DND-41 (cell line): Measurements from ENCODE around the gene SPC24.

Experiments used
- ATAC-seq: fragments of 200-7000 bp; cut with Tn5 transposase; 3 replicates; pipeline ENCODE4 v1.9.1; 2021; ENCODE audit warnings: low read depth; ENCODE audit not compliant: insufficient read depth
- DNase-seq: peaks from one replicate; pipeline ENCODE4 v3.0.0-alpha.2; 2020
- H2AFZ ChIP-seq: 2 replicates; pipeline ENCODE4 v1.6.0; 2012; ENCODE audit warnings: low read depth, low read length
- H3K27ac ChIP-seq: 2 replicates; pipeline ENCODE4 v1.5.1; 2012; ENCODE audit warnings: low read length, inconsistent platforms
- H3K27me3 ChIP-seq: fragments of 200-600 bp; sonication (generic); 2 replicates; pipeline ENCODE4 v1.6.0; 2012; ENCODE audit warnings: low read length, mild to moderate bottlenecking, inconsistent platforms; ENCODE audit not compliant: insufficient read depth, poor library complexity
- H3K36me3 ChIP-seq: 2 replicates; pipeline ENCODE4 v1.5.1; 2012; ENCODE audit warnings: low read length, inconsistent platforms; ENCODE audit not compliant: insufficient read depth
- H3K4me1 ChIP-seq: 2 replicates; pipeline ENCODE4 v1.5.1; 2012; ENCODE audit warnings: mild to moderate bottlenecking, low read length; ENCODE audit not compliant: insufficient read depth
- H3K4me2 ChIP-seq: 2 replicates; pipeline ENCODE4 v1.6.0; 2012; ENCODE audit warnings: mild to moderate bottlenecking, moderate library complexity, low read length, inconsistent platforms; ENCODE audit not compliant: insufficient read depth
- H3K4me3 ChIP-seq, 2 experiments: fragments of 200-600 bp in 1 of 2; shearing (Covaris generic) in 1 of 2; 2 replicates each; pipeline ENCODE4 v1.5.1; 2012 to 2016; ENCODE audit warnings: inconsistent platforms in 2 of 2, low read length in 2 of 2, mild to moderate bottlenecking in 2 of 2, low read depth in 1 of 2, moderate library complexity in 1 of 2
- H3K79me2 ChIP-seq: 2 replicates; pipeline ENCODE4 v1.6.0; 2012; ENCODE audit warnings: low read length, inconsistent platforms; ENCODE audit not compliant: insufficient read depth
- H3K9ac ChIP-seq: 2 replicates; pipeline ENCODE4 v1.6.0; 2012; ENCODE audit warnings: low read depth, mild to moderate bottlenecking, inconsistent platforms, low read length, moderate library complexity
- H3K9me3 ChIP-seq: 2 replicates; pipeline ENCODE4 v1.5.1; 2012; ENCODE audit warnings: low read length, moderate library complexity, mild to moderate bottlenecking, inconsistent platforms; ENCODE audit not compliant: insufficient read depth, severe bottlenecking
- H4K20me1 ChIP-seq: 2 replicates; pipeline ENCODE4 v1.6.0; 2012; ENCODE audit warnings: low read length; ENCODE audit not compliant: insufficient read depth
- EZH2 ChIP-seq: IDR thresholded peaks from 3 replicates; pipeline ENCODE4 v1.6.1; 2012; ENCODE audit warnings: borderline replicate concordance, low read depth, mild to moderate bottlenecking, moderate library complexity, low read length, inconsistent platforms; ENCODE audit not compliant: severe bottlenecking
- TF ChIP-seq, protein P1 (sequence below): IDR thresholded peaks from 2 replicates; pipeline ENCODE4 v1.5.1; 2012; ENCODE audit warnings: borderline replicate concordance, low read length, moderate library complexity, mild to moderate bottlenecking; ENCODE audit not compliant: poor library complexity, severe bottlenecking; ENCODE audit errors: extremely low read depth

Gene SPC24

DNA sequence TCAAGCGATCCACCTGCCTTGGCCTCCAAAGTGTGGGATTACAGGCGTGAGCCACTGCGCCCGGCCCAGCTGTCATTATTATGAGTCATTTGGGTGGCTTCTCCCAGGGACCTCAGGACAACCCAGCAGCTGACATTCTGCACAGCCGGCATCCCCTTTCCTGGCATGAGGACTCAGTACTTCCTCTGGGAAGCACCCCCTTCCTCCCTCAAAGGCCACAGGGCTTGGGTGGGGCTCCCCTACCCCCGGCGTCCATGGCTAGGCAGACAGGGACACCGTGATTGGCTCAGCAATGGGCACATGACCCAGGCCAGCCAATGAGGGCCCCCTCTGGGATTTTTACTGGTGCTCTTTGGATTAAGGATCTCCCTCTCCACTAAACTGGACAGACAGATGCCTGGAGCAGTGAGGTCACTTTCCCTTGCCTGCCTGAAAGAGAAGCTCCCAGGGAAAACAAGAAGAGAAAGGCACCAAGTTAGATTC is 35.7 kb upstream of the SPC24 start:
- no peak for TF ChIP-seq EZH2
- TF ChIP-seq, protein P1, sequence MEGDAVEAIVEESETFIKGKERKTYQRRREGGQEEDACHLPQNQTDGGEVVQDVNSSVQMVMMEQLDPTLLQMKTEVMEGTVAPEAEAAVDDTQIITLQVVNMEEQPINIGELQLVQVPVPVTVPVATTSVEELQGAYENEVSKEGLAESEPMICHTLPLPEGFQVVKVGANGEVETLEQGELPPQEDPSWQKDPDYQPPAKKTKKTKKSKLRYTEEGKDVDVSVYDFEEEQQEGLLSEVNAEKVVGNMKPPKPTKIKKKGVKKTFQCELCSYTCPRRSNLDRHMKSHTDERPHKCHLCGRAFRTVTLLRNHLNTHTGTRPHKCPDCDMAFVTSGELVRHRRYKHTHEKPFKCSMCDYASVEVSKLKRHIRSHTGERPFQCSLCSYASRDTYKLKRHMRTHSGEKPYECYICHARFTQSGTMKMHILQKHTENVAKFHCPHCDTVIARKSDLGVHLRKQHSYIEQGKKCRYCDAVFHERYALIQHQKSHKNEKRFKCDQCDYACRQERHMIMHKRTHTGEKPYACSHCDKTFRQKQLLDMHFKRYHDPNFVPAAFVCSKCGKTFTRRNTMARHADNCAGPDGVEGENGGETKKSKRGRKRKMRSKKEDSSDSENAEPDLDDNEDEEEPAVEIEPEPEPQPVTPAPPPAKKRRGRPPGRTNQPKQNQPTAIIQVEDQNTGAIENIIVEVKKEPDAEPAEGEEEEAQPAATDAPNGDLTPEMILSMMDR, result no peak
- Histone ChIP-seq H3K27ac (no peak overlapping the region), H3K4me2 (no peak overlapping the region), H3K36me3 (no peaks in the 10 kb centered on the region), H3K9me3 (no peaks in the 10 kb centered on the region), H3K9ac (no peak overlapping the region), H3K4me3 (no peak overlapping the region), H4K20me1 (no peaks in the 10 kb centered on the region), H3K4me1 (peaks cover under 1% of the 10 kb centered on the region; the same call in 1 of the 2 replicates), H3K27me3 (no peaks in the 10 kb centered on the region), H3K79me2 (no peaks in the 10 kb centered on the region), H2AFZ (no peak overlapping the region)
- DNase-seq (no peak), ATAC-seq (no peak)

DNA sequence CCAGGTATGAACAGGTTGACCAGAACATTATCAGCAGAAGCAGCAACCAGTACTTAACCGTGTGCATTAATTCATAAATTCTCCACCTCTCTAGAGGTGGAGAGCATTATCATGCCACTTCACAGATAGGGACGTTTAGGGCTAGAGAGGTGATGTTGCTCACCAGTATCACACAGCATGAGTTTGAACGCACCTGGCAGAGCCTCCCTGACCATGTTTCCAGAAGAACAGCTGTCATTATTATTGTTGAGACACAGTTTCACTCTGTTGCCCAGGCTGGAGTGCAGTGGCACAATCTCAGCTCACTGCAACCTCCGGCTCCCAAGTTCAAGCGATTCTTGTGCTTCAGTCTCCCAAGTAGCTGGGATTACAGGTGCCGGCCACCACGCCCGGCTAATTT is 34.9 kb upstream of the SPC24 start:
- no peaks in the 10 kb centered on the region for H3K9me3 ChIP-seq
- H3K27me3 ChIP-seq, result no peaks in the 10 kb centered on the region
- no peak overlapping the region for H3K9ac ChIP-seq
- no peak overlapping the region for H3K4me2 ChIP-seq
- no peaks in the 10 kb centered on the region for H3K79me2 ChIP-seq
- H4K20me1 ChIP-seq, result no peaks in the 10 kb centered on the region
- no peak overlapping the region for H3K27ac ChIP-seq
- no peak for DNase-seq
- no peak for TF ChIP-seq EZH2
- TF ChIP-seq, protein P1, result no peak
- no peaks in the 10 kb centered on the region for H3K4me1 ChIP-seq
- ATAC-seq, result no peak
- no peak overlapping the region for H3K4me3 ChIP-seq
- H3K36me3 ChIP-seq, result no peaks in the 10 kb centered on the region
- no peak overlapping the region for H2AFZ ChIP-seq

DNA sequence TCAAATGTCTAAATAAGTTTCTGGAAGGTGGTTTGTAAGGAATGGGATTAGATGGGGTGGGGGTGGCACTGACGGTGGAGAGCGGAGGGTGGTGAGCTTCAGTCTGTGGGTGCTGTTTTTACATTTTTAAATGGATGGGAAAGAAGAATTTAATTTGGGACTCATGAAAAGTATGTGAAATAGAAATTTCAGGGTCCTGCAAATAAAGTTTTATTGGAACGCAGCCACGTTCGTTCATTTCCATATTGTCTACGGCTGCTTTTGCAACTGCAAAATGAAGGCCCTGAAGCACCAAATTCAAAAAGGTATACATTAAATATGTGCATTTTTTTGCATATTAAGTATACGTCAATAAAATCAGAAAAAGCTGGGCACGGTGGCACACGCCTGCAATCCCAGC is 31.9 kb upstream of the SPC24 start:
- ATAC-seq, result no peak
- no peaks in the 10 kb centered on the region for H3K27me3 ChIP-seq
- no peaks in the 10 kb centered on the region for H3K4me1 ChIP-seq
- no peak for DNase-seq
- no peak overlapping the region for H3K4me3 ChIP-seq
- H3K36me3 ChIP-seq, result no peaks in the 10 kb centered on the region
- H2AFZ ChIP-seq, result no peak overlapping the region
- H3K9ac ChIP-seq, result no peak overlapping the region
- no peaks in the 10 kb centered on the region for H4K20me1 ChIP-seq
- H3K9me3 ChIP-seq, result no peaks in the 10 kb centered on the region
- no peak overlapping the region for H3K27ac ChIP-seq
- TF ChIP-seq EZH2, result no peak
- TF ChIP-seq, protein P1, result no peak
- H3K4me2 ChIP-seq, result no peak overlapping the region
- H3K79me2 ChIP-seq, result no peaks in the 10 kb centered on the region

DNA sequence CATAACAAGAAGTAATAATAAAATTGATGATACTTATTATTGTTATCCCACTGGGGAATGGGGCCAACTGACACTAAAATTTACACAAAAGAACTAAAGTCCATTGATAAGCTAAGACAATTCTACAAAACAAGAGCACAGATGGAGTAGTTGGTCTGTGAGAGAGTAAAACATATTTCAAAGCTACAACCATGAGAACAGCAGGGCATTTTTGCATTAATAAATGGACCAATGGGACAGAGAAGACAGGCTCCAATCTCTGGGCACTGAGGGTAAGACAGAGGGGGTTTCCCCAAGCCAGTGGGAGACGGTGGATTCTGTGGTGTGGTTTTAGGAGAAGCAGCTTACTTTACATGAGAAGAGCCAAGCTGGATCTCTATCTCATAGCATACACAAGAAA is 27.4 kb upstream of the SPC24 start:
- no peaks in the 10 kb centered on the region for H3K36me3 ChIP-seq
- H3K4me3 ChIP-seq, result no peak overlapping the region
- H3K79me2 ChIP-seq, result no peaks in the 10 kb centered on the region
- DNase-seq (no peak), ATAC-seq (no peak)
- no peak for TF ChIP-seq EZH2
- H3K27me3 ChIP-seq, result no peaks in the 10 kb centered on the region
- no peaks in the 10 kb centered on the region for H3K4me1 ChIP-seq
- no peak overlapping the region for H3K4me2 ChIP-seq
- no peak overlapping the region for H2AFZ ChIP-seq
- no peaks in the 10 kb centered on the region for H3K9me3 ChIP-seq
- H3K27ac ChIP-seq, result no peak overlapping the region
- H3K9ac ChIP-seq, result no peak overlapping the region
- H4K20me1 ChIP-seq, result no peaks in the 10 kb centered on the region
